Measurements from ENCODE around the gene CYREN.

CYREN gene

GRCh38 chr7:135158874-135159273 lies 11.6 kb downstream of the CYREN start:
- DNase-seq (ENCODE audit: low spot score in 2 of 2) (no peak), ATAC-seq (replicated peaks; ENCODE audit: extremely low read depth, poor library complexity, severe bottlenecking) (no peak)
- H3K4me1 Mint-ChIP-seq = peaks cover 86% of the 10 kb centered on the region
- H3K27me3 Mint-ChIP-seq = no peaks in the 10 kb centered on the region
- H3K9me3 Mint-ChIP-seq = peaks cover 25% of the 10 kb centered on the region
- peak overlapping the region; percentile 80 for H3K27ac Mint-ChIP-seq (ENCODE audit: low read depth)
- peaks cover 13% of the 10 kb centered on the region for H3K36me3 Mint-ChIP-seq (ENCODE audit: insufficient read depth)
- H3K4me3 Mint-ChIP-seq = peak overlapping the region; percentile 25

GRCh38 chr7:135158141-135158655 lies 12.3 kb downstream of the CYREN start:
- Mint-ChIP-seq H3K9me3 (peaks cover 25% of the 10 kb centered on the region), H3K4me1 (peaks cover 87% of the 10 kb centered on the region), H3K36me3 (ENCODE audit: insufficient read depth) (peaks cover 13% of the 10 kb centered on the region), H3K27ac (ENCODE audit: low read depth) (peak overlapping the region; percentile 80), H3K27me3 (no peaks in the 10 kb centered on the region), H3K4me3 (no peak overlapping the region)
- no peak for ATAC-seq (replicated peaks; ENCODE audit: extremely low read depth, poor library complexity, severe bottlenecking)
- DNase-seq (ENCODE audit: low spot score in 2 of 2) = no peak

- peak overlapping the region; percentile 64 for H3K27ac Mint-ChIP-seq (ENCODE audit: low read depth)
Observed at GRCh38 chr7:135156290-135156689, 14.2 kb downstream of the CYREN start.

GRCh38 chr7:135154734-135155133 lies 15.8 kb downstream of the CYREN start:
- Mint-ChIP-seq H3K27me3 (no peaks in the 10 kb centered on the region), H3K27ac (ENCODE audit: low read depth) (no peak overlapping the region), H3K4me1 (peaks cover 84% of the 10 kb centered on the region), H3K9me3 (peaks cover 19% of the 10 kb centered on the region), H3K36me3 (ENCODE audit: insufficient read depth) (peaks cover 12% of the 10 kb centered on the region), H3K4me3 (no peak overlapping the region)
- DNase-seq (ENCODE audit: low spot score in 2 of 2) (no peak), ATAC-seq (replicated peaks; ENCODE audit: extremely low read depth, poor library complexity, severe bottlenecking) (no peak)

More at GRCh38 chr7:135156290-135156689, 14.2 kb downstream of the CYREN start:
- peaks cover 19% of the 10 kb centered on the region for H3K9me3 Mint-ChIP-seq
- H3K36me3 Mint-ChIP-seq (ENCODE audit: insufficient read depth) = peaks cover 14% of the 10 kb centered on the region
- peaks cover 85% of the 10 kb centered on the region for H3K4me1 Mint-ChIP-seq
- no peak overlapping the region for H3K4me3 Mint-ChIP-seq
- no peaks in the 10 kb centered on the region for H3K27me3 Mint-ChIP-seq
- DNase-seq (ENCODE audit: low spot score in 2 of 2) = no peak
- no peak for ATAC-seq (replicated peaks; ENCODE audit: extremely low read depth, poor library complexity, severe bottlenecking)

GRCh38 chr7:135152442-135152841 lies 18.1 kb downstream of the CYREN start:
- DNase-seq (ENCODE audit: low spot score in 2 of 2) (no peak), ATAC-seq (replicated peaks; ENCODE audit: extremely low read depth, poor library complexity, severe bottlenecking) (no peak)
- peak overlapping the region; percentile 48 for H3K4me3 Mint-ChIP-seq
- no peaks in the 10 kb centered on the region for H3K27me3 Mint-ChIP-seq
- H3K36me3 Mint-ChIP-seq (ENCODE audit: insufficient read depth) = peaks cover 17% of the 10 kb centered on the region
- no peak overlapping the region for H3K27ac Mint-ChIP-seq (ENCODE audit: low read depth)
- peaks cover 75% of the 10 kb centered on the region for H3K4me1 Mint-ChIP-seq
- peaks cover 19% of the 10 kb centered on the region for H3K9me3 Mint-ChIP-seq

- DNase-seq (ENCODE audit: low spot score in 2 of 2) = no peak
- H3K4me1 Mint-ChIP-seq = peaks cover 75% of the 10 kb centered on the region
Observed at GRCh38 chr7:135151533-135151932, 19.0 kb downstream of the CYREN start.

GRCh38 chr7:135151132-135151531 lies 19.4 kb downstream of the CYREN start:
- Mint-ChIP-seq H3K27me3 (no peaks in the 10 kb centered on the region), H3K4me3 (peak overlapping the region; percentile 81), H3K36me3 (ENCODE audit: insufficient read depth) (peaks cover 16% of the 10 kb centered on the region), H3K27ac (ENCODE audit: low read depth) (peak overlapping the region; percentile 0), H3K4me1 (peaks cover 75% of the 10 kb centered on the region), H3K9me3 (peaks cover 11% of the 10 kb centered on the region)
- DNase-seq (ENCODE audit: low spot score in 2 of 2) = no peak
- no peak for ATAC-seq (replicated peaks; ENCODE audit: extremely low read depth, poor library complexity, severe bottlenecking)

More at GRCh38 chr7:135151533-135151932, 19.0 kb downstream of the CYREN start:
- no peak for ATAC-seq (replicated peaks; ENCODE audit: extremely low read depth, poor library complexity, severe bottlenecking)
- peak overlapping the region; percentile 31 for H3K4me3 Mint-ChIP-seq
- no peaks in the 10 kb centered on the region for H3K27me3 Mint-ChIP-seq
- peak overlapping the region; percentile 0 for H3K27ac Mint-ChIP-seq (ENCODE audit: low read depth)
- peaks cover 15% of the 10 kb centered on the region for H3K36me3 Mint-ChIP-seq (ENCODE audit: insufficient read depth)
- H3K9me3 Mint-ChIP-seq = peaks cover 15% of the 10 kb centered on the region

- Mint-ChIP-seq H3K4me1 (peaks cover 78% of the 10 kb centered on the region), H3K36me3 (ENCODE audit: insufficient read depth) (peaks cover 17% of the 10 kb centered on the region), H3K27ac (ENCODE audit: low read depth) (peak overlapping the region; percentile 92)
Observed at GRCh38 chr7:135150072-135150782, 20.3 kb downstream of the CYREN start.

GRCh38 chr7:135147899-135148721 lies 22.4 kb downstream of the CYREN start, which contains the start of gene TMEM140:
Gene TMEM140 (plus strand): TSS chr7:135148072. CDS start chr7:135164442, 16,370 bp downstream.
- peak within 1 kb of the TSS; percentile 81 for H3K4me3 Mint-ChIP-seq
- H3K27ac Mint-ChIP-seq (ENCODE audit: low read depth) = peak within 1 kb of the TSS; percentile 92
- peak; percentile 82 for ATAC-seq (replicated peaks; ENCODE audit: extremely low read depth, poor library complexity, severe bottlenecking)
- H3K27me3 Mint-ChIP-seq = no peaks in the 10 kb centered on the region
- H3K9me3 Mint-ChIP-seq = no peaks in the 10 kb centered on the region
- peaks cover 16% of the 10 kb centered on the region for H3K36me3 Mint-ChIP-seq (ENCODE audit: insufficient read depth)
- H3K4me1 Mint-ChIP-seq = peaks cover 65% of the 10 kb centered on the region
- DNase-seq (ENCODE audit: low spot score in 2 of 2) = peak; percentile 33 to 67

More at GRCh38 chr7:135150072-135150782, 20.3 kb downstream of the CYREN start:
- ATAC-seq (replicated peaks; ENCODE audit: extremely low read depth, poor library complexity, severe bottlenecking) = no peak
- no peak for DNase-seq (ENCODE audit: low spot score in 2 of 2)
- Mint-ChIP-seq H3K4me3 (peak overlapping the region; percentile 81), H3K27me3 (no peaks in the 10 kb centered on the region), H3K9me3 (peaks cover 8% of the 10 kb centered on the region)

GRCh38 chr7:135147341-135147898 lies 23.1 kb downstream of the CYREN start:
- peaks cover 58% of the 10 kb centered on the region for H3K4me1 Mint-ChIP-seq
- no peaks in the 10 kb centered on the region for H3K9me3 Mint-ChIP-seq
- H3K4me3 Mint-ChIP-seq = peak overlapping the region; percentile 81
- peak overlapping the region; percentile 92 for H3K27ac Mint-ChIP-seq (ENCODE audit: low read depth)
- DNase-seq (ENCODE audit: low spot score in 2 of 2) (no peak), ATAC-seq (replicated peaks; ENCODE audit: extremely low read depth, poor library complexity, severe bottlenecking) (peak; percentile 12)
- peaks cover 12% of the 10 kb centered on the region for H3K36me3 Mint-ChIP-seq (ENCODE audit: insufficient read depth)
- no peaks in the 10 kb centered on the region for H3K27me3 Mint-ChIP-seq

GRCh38 chr7:135143885-135144668 lies 26.4 kb downstream of the CYREN start:
- H3K9me3 Mint-ChIP-seq = no peaks in the 10 kb centered on the region
- H3K36me3 Mint-ChIP-seq (ENCODE audit: insufficient read depth) = peaks cover 12% of the 10 kb centered on the region
- H3K4me1 Mint-ChIP-seq = peaks cover 32% of the 10 kb centered on the region
- DNase-seq (ENCODE audit: low spot score in 2 of 2) (no peak), ATAC-seq (replicated peaks; ENCODE audit: extremely low read depth, poor library complexity, severe bottlenecking) (no peak)
- H3K4me3 Mint-ChIP-seq = no peak overlapping the region
- no peak overlapping the region for H3K27ac Mint-ChIP-seq (ENCODE audit: low read depth)
- H3K27me3 Mint-ChIP-seq = no peaks in the 10 kb centered on the region

GRCh38 chr7:135129579-135129978 lies 40.9 kb downstream of the CYREN start:
- Mint-ChIP-seq H3K36me3 (ENCODE audit: insufficient read depth) (no peaks in the 10 kb centered on the region), H3K27me3 (peaks cover 12% of the 10 kb centered on the region), H3K9me3 (peaks cover 13% of the 10 kb centered on the region), H3K4me3 (no peak overlapping the region), H3K4me1 (peaks cover 15% of the 10 kb centered on the region), H3K27ac (ENCODE audit: low read depth) (no peak overlapping the region)
- ATAC-seq (replicated peaks; ENCODE audit: extremely low read depth, poor library complexity, severe bottlenecking) (no peak), DNase-seq (ENCODE audit: low spot score in 2 of 2) (no peak)
